GM23338 (cell line): ENCODE measurements around the gene ZBTB7C. TPM values are rescaled to one million over a fixed set of nuclear protein-coding genes. Genes with fewer than 3 reads are reported as not detected.

Experiments used
- ATAC-seq: fragments of 200-7000 bp; cut with Tn5 transposase; 3 replicates; pipeline ENCODE4 v1.9.1; 2020
- DNase-seq: peaks from one replicate; pipeline ENCODE4 v3.0.0-alpha.2; 2015; ENCODE audit warnings: low spot score
- H2AFZ ChIP-seq: fragments of 200-600 bp; sonication (generic); 2 replicates; pipeline ENCODE4 v1.8.0; 2016; ENCODE audit warnings: antibody characterized with exemption, mild to moderate bottlenecking, moderate library complexity
- H3F3A ChIP-seq: fragments of 200-600 bp; sonication (generic); replicated peaks from 2 replicates; pipeline ENCODE4 v1.8.0; 2017; ENCODE audit warnings: antibody characterized with exemption, mixed run types, low read depth
- H3K27ac ChIP-seq: fragments of 200-600 bp; sonication (generic); 2 replicates; pipeline ENCODE4 v1.6.1; 2016; ENCODE audit warnings: low read depth
- H3K27me3 ChIP-seq: fragments of 200-600 bp; sonication (generic); 2 replicates; pipeline ENCODE4 v1.8.0; 2016; ENCODE audit warnings: mild to moderate bottlenecking, mixed run types, moderate library complexity; ENCODE audit not compliant: insufficient read depth
- H3K36me3 ChIP-seq: fragments of 200-600 bp; sonication (generic); 2 replicates; pipeline ENCODE4 v1.8.0; 2016; ENCODE audit warnings: mild to moderate bottlenecking; ENCODE audit not compliant: insufficient read depth
- H3K4me1 ChIP-seq: fragments of 200-600 bp; sonication (generic); 2 replicates; pipeline ENCODE4 v1.8.0; 2016; ENCODE audit warnings: mild to moderate bottlenecking, moderate library complexity; ENCODE audit not compliant: insufficient read depth
- H3K4me2 ChIP-seq: fragments of 200-600 bp; sonication (generic); 2 replicates; pipeline ENCODE4 v1.7.1; 2017; ENCODE audit warnings: mixed run types
- H3K4me3 ChIP-seq: fragments of 200-600 bp; sonication (generic); 2 replicates; pipeline ENCODE4 v1.6.1; 2016; ENCODE audit warnings: mixed run types
- H3K79me2 ChIP-seq: fragments of 200-600 bp; sonication (generic); replicated peaks from 2 replicates; pipeline ENCODE4 v1.8.0; 2017; ENCODE audit warnings: mild to moderate bottlenecking; ENCODE audit not compliant: insufficient read depth
- H3K9me2 ChIP-seq: fragments of 200-600 bp; sonication (generic); 2 replicates; pipeline ENCODE4 v1.8.0; 2017; ENCODE audit not compliant: insufficient read depth
- H4K20me1 ChIP-seq: fragments of 200-600 bp; sonication (generic); replicated peaks from 2 replicates; pipeline ENCODE4 v1.8.0; 2017; ENCODE audit warnings: mild to moderate bottlenecking; ENCODE audit not compliant: insufficient read depth
- H3K27ac Mint-ChIP-seq: 2 replicates; pipeline ENCODE4 v1.8.0; 2020; ENCODE audit warnings: inconsistent platforms, mild to moderate bottlenecking, moderate library complexity, mixed read lengths
- H3K27me3 Mint-ChIP-seq: 3 replicates; pipeline ENCODE4 v1.8.0; 2022; ENCODE audit warnings: low read depth, mild to moderate bottlenecking, moderate library complexity, mixed read lengths, inconsistent platforms; ENCODE audit not compliant: insufficient read depth, poor library complexity
- H3K36me3 Mint-ChIP-seq: 3 replicates; pipeline ENCODE4 v1.8.0; 2021; ENCODE audit warnings: low read depth, mild to moderate bottlenecking, inconsistent platforms, moderate library complexity, mixed read lengths
- H3K4me1 Mint-ChIP-seq: 3 replicates; pipeline ENCODE4 v1.8.0; 2020; ENCODE audit warnings: mild to moderate bottlenecking, inconsistent platforms, mixed read lengths
- H3K4me3 Mint-ChIP-seq: 3 replicates; pipeline ENCODE4 v1.8.0; 2021; ENCODE audit warnings: moderate library complexity, mild to moderate bottlenecking, inconsistent platforms, mixed read lengths
- H3K9me3 Mint-ChIP-seq: 3 replicates; pipeline ENCODE4 v1.8.0; 2020; ENCODE audit warnings: moderate library complexity, mild to moderate bottlenecking, inconsistent platforms, mixed read lengths
- CREB1 ChIP-seq: fragments of 250-450 bp; sonication (Bioruptor Pico); IDR thresholded peaks from 2 replicates; pipeline ENCODE4 v1.5.0; 2020; ENCODE audit warnings: low read depth, mild to moderate bottlenecking, moderate library complexity
- ETS1 ChIP-seq: IDR thresholded peaks from 2 replicates; pipeline ENCODE4 v1.6.1; 2016; ENCODE audit warnings: antibody characterized with exemption
- EZH2 ChIP-seq: fragments of 200-600 bp; sonication (generic); IDR thresholded peaks from one replicate; pipeline ENCODE4 v1.8.0; 2017; ENCODE audit warnings: antibody characterized with exemption, mild to moderate bottlenecking, low read depth; ENCODE audit not compliant: unreplicated experiment
- EZH2phosphoT487 ChIP-seq: fragments of 200-600 bp; sonication (generic); IDR thresholded peaks from one replicate; pipeline ENCODE4 v1.8.1; 2018; ENCODE audit warnings: antibody characterized with exemption; ENCODE audit not compliant: unreplicated experiment
- JUNB ChIP-seq: IDR thresholded peaks from one replicate; pipeline ENCODE4 v1.6.1; 2016; ENCODE audit warnings: antibody characterized with exemption; ENCODE audit not compliant: unreplicated experiment
- NANOG ChIP-seq: IDR thresholded peaks from 2 replicates; pipeline ENCODE4 v1.6.1; 2016; ENCODE audit warnings: antibody characterized with exemption, borderline replicate concordance
- POLR2AphosphoS5 ChIP-seq: IDR thresholded peaks from 2 replicates; pipeline ENCODE4 v1.6.1; 2016; ENCODE audit warnings: antibody characterized with exemption, low read depth
- STAT1 ChIP-seq: IDR thresholded peaks from one replicate; pipeline ENCODE4 v1.6.1; 2016; ENCODE audit warnings: antibody characterized with exemption; ENCODE audit not compliant: unreplicated experiment
- ZNF114 ChIP-seq: fragments of 250-450 bp; sonication (Bioruptor Pico); IDR thresholded peaks from 2 replicates; pipeline ENCODE4 v1.5.0; 2020; ENCODE audit warnings: mild to moderate bottlenecking, moderate library complexity
- ZNF331 ChIP-seq: fragments of 250-450 bp; sonication (Bioruptor Pico); IDR thresholded peaks from 2 replicates; pipeline ENCODE4 v1.5.0; 2020; ENCODE audit warnings: low read depth, mild to moderate bottlenecking, moderate library complexity
- polyA plus RNA-seq: library from polyadenylated mRNA; unstranded; fragments of >200 nt; fragmentation: Nextera tagmentation; extraction: Ambion mirVana; gene quantifications from 2 replicates; pipeline ENCODE4 v1.2.1, GENCODE V29; 2016
- total RNA-seq: library from RNA; depleted of rRNA; stranded (reverse); fragments of >200 nt; shearing (Covaris generic); gene quantifications from 2 replicates; pipeline ENCODE4 v1.2.3, GENCODE V29; 2014
- TF ChIP-seq, protein P1 (sequence below), 2 experiments: fragments of 200-600 bp in 1 of 2; sonication (generic) in 1 of 2; conservative IDR thresholded peaks; 2 replicates each; pipeline versions ENCODE4 v1.5.1 to v1.6.1; 2016 to 2017; ENCODE audit warnings: antibody characterized with exemption in 2 of 2, low read depth in 2 of 2, mild to moderate bottlenecking in 2 of 2, moderate library complexity in 1 of 2
- TF ChIP-seq, protein P2 (sequence below): IDR thresholded peaks from one replicate; pipeline ENCODE4 v1.6.1; 2018; ENCODE audit warnings: antibody characterized with exemption; ENCODE audit not compliant: unreplicated experiment
- TF ChIP-seq, protein P3 (sequence below): fragments of 250-450 bp; sonication (Bioruptor Pico); IDR thresholded peaks from 2 replicates; pipeline ENCODE4 v1.5.0; 2020; ENCODE audit warnings: mild to moderate bottlenecking, moderate library complexity

ZBTB7C gene
- total and polyA plus RNA-seq, 2 experiments from 2014 or later: 0.03 to 0.14 TPM

- Histone ChIP-seq H3K79me2 (no peaks in the 10 kb centered on the region), H3K27me3 (no peaks in the 10 kb centered on the region), H3K4me1 (peaks cover 16% of the 10 kb centered on the region), H3K9me2 (no peaks in the 10 kb centered on the region), H3K36me3 (no peaks in the 10 kb centered on the region), H4K20me1 (no peaks in the 10 kb centered on the region), H2AFZ (no peak overlapping the region), H3F3A (no peaks in the 10 kb centered on the region), H3K4me2 (no peak overlapping the region), H3K27ac (no peak overlapping the region), H3K4me3 (no peak overlapping the region)
- TF ChIP-seq ETS1: no peak
- TF ChIP-seq, protein P1, sequence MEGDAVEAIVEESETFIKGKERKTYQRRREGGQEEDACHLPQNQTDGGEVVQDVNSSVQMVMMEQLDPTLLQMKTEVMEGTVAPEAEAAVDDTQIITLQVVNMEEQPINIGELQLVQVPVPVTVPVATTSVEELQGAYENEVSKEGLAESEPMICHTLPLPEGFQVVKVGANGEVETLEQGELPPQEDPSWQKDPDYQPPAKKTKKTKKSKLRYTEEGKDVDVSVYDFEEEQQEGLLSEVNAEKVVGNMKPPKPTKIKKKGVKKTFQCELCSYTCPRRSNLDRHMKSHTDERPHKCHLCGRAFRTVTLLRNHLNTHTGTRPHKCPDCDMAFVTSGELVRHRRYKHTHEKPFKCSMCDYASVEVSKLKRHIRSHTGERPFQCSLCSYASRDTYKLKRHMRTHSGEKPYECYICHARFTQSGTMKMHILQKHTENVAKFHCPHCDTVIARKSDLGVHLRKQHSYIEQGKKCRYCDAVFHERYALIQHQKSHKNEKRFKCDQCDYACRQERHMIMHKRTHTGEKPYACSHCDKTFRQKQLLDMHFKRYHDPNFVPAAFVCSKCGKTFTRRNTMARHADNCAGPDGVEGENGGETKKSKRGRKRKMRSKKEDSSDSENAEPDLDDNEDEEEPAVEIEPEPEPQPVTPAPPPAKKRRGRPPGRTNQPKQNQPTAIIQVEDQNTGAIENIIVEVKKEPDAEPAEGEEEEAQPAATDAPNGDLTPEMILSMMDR (conservative IDR thresholded peaks at IDR 0.05; ENCODE audit: low read depth in 2 of 2): no peak
- TF ChIP-seq JUNB: no peak
- TF ChIP-seq, protein P2, sequence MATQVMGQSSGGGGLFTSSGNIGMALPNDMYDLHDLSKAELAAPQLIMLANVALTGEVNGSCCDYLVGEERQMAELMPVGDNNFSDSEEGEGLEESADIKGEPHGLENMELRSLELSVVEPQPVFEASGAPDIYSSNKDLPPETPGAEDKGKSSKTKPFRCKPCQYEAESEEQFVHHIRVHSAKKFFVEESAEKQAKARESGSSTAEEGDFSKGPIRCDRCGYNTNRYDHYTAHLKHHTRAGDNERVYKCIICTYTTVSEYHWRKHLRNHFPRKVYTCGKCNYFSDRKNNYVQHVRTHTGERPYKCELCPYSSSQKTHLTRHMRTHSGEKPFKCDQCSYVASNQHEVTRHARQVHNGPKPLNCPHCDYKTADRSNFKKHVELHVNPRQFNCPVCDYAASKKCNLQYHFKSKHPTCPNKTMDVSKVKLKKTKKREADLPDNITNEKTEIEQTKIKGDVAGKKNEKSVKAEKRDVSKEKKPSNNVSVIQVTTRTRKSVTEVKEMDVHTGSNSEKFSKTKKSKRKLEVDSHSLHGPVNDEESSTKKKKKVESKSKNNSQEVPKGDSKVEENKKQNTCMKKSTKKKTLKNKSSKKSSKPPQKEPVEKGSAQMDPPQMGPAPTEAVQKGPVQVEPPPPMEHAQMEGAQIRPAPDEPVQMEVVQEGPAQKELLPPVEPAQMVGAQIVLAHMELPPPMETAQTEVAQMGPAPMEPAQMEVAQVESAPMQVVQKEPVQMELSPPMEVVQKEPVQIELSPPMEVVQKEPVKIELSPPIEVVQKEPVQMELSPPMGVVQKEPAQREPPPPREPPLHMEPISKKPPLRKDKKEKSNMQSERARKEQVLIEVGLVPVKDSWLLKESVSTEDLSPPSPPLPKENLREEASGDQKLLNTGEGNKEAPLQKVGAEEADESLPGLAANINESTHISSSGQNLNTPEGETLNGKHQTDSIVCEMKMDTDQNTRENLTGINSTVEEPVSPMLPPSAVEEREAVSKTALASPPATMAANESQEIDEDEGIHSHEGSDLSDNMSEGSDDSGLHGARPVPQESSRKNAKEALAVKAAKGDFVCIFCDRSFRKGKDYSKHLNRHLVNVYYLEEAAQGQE: no peak
- TF ChIP-seq POLR2AphosphoS5: no peak
- TF ChIP-seq, protein P3, sequence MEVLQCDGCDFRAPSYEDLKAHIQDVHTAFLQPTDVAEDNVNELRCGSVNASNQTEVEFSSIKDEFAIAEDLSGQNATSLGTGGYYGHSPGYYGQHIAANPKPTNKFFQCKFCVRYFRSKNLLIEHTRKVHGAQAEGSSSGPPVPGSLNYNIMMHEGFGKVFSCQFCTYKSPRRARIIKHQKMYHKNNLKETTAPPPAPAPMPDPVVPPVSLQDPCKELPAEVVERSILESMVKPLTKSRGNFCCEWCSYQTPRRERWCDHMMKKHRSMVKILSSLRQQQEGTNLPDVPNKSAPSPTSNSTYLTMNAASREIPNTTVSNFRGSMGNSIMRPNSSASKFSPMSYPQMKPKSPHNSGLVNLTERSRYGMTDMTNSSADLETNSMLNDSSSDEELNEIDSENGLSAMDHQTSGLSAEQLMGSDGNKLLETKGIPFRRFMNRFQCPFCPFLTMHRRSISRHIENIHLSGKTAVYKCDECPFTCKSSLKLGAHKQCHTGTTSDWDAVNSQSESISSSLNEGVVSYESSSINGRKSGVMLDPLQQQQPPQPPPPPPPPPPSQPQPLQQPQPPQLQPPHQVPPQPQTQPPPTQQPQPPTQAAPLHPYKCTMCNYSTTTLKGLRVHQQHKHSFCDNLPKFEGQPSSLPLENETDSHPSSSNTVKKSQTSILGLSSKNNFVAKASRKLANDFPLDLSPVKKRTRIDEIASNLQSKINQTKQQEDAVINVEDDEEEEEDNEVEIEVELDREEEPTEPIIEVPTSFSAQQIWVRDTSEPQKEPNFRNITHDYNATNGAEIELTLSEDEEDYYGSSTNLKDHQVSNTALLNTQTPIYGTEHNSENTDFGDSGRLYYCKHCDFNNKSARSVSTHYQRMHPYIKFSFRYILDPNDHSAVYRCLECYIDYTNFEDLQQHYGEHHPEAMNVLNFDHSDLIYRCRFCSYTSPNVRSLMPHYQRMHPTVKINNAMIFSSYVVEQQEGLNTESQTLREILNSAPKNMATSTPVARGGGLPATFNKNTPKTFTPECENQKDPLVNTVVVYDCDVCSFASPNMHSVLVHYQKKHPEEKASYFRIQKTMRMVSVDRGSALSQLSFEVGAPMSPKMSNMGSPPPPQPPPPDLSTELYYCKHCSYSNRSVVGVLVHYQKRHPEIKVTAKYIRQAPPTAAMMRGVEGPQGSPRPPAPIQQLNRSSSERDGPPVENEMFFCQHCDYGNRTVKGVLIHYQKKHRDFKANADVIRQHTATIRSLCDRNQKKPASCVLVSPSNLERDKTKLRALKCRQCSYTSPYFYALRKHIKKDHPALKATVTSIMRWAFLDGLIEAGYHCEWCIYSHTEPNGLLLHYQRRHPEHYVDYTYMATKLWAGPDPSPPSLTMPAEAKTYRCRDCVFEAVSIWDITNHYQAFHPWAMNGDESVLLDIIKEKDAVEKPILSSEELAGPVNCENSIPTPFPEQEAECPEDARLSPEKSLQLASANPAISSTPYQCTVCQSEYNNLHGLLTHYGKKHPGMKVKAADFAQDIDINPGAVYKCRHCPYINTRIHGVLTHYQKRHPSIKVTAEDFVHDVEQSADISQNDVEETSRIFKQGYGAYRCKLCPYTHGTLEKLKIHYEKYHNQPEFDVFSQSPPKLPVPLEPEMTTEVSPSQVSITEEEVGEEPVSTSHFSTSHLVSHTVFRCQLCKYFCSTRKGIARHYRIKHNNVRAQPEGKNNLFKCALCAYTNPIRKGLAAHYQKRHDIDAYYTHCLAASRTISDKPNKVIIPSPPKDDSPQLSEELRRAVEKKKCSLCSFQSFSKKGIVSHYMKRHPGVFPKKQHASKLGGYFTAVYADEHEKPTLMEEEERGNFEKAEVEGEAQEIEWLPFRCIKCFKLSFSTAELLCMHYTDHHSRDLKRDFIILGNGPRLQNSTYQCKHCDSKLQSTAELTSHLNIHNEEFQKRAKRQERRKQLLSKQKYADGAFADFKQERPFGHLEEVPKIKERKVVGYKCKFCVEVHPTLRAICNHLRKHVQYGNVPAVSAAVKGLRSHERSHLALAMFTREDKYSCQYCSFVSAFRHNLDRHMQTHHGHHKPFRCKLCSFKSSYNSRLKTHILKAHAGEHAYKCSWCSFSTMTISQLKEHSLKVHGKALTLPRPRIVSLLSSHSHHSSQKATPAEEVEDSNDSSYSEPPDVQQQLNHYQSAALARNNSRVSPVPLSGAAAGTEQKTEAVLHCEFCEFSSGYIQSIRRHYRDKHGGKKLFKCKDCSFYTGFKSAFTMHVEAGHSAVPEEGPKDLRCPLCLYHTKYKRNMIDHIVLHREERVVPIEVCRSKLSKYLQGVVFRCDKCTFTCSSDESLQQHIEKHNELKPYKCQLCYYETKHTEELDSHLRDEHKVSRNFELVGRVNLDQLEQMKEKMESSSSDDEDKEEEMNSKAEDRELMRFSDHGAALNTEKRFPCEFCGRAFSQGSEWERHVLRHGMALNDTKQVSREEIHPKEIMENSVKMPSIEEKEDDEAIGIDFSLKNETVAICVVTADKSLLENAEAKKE: no peak
- no peak for TF ChIP-seq CREB1 (CRISPR knock-in tag)
- TF ChIP-seq ZNF114 (CRISPR knock-in tag): no peak
- no peak for TF ChIP-seq STAT1
- no peak for TF ChIP-seq EZH2phosphoT487
- no peak for TF ChIP-seq EZH2
- TF ChIP-seq NANOG: no peak
- TF ChIP-seq ZNF331 (CRISPR knock-in tag): no peak
- Mint-ChIP-seq H3K9me3 (no peaks in the 10 kb centered on the region), H3K4me1 (peaks cover 24% of the 10 kb centered on the region), H3K4me3 (no peak overlapping the region), H3K27ac (no peak overlapping the region), H3K27me3 (peaks cover 2% of the 10 kb centered on the region), H3K36me3 (no peaks in the 10 kb centered on the region)
- DNase-seq (no peak), ATAC-seq (no peak)
Measured at GRCh38 chr18:48310353-48310752, 98.8 kb downstream of the ZBTB7C start.
